T-helper 2 cell treated with Interferon-gamma antibody and Interleukin-4, amounts not matched to agents 5 μg/mL and 100 μg/mL, for 36 hours (primary cell): ENCODE results near the gene IKZF1.
A peak's percentile ranks its signal among the peaks of the same experiment; 100 is the strongest.

ENCODE experiments used
- DNase-seq: peaks from one replicate; pipeline ENCODE4 v3.0.0; 2021; ENCODE audit warnings: low spot score
- H3K27ac Mint-ChIP-seq: one replicate; pipeline ENCODE4 v1.8.0; 2021; ENCODE audit warnings: mild to moderate bottlenecking, mixed read lengths
- H3K27me3 Mint-ChIP-seq: one replicate; pipeline ENCODE4 v1.8.0; 2021; ENCODE audit warnings: low read depth, mixed read lengths
- H3K36me3 Mint-ChIP-seq: one replicate; pipeline ENCODE4 v1.8.0; 2021; ENCODE audit warnings: low read depth, mixed read lengths
- H3K4me1 Mint-ChIP-seq: one replicate; pipeline ENCODE4 v1.8.0; 2021; ENCODE audit warnings: low read depth, mixed read lengths
- H3K4me3 Mint-ChIP-seq: one replicate; pipeline ENCODE4 v1.8.0; 2022; ENCODE audit warnings: mild to moderate bottlenecking, moderate library complexity, mixed read lengths
- H3K9me3 Mint-ChIP-seq: one replicate; pipeline ENCODE4 v1.8.0; 2021; ENCODE audit warnings: mixed read lengths

The IKZF1 gene

GRCh38 chr7:50308532-50309385 is 4.2 kb downstream of the IKZF1 start:
- Mint-ChIP-seq H3K4me1 (peaks cover 27% of the 10 kb centered on the region), H3K36me3 (peaks cover 89% of the 10 kb centered on the region)
- peak; percentile 50 for DNase-seq

GRCh38 chr7:50309721-50310120 is 5.2 kb downstream of the IKZF1 start:
- Mint-ChIP-seq H3K27ac (peak overlapping the region; percentile 97), H3K36me3 (peaks cover 98% of the 10 kb centered on the region), H3K4me1 (peaks cover 35% of the 10 kb centered on the region), H3K4me3 (peak overlapping the region; percentile 99), H3K27me3 (peaks cover 1% of the 10 kb centered on the region), H3K9me3 (no peaks in the 10 kb centered on the region)
- no peak for DNase-seq

More at GRCh38 chr7:50308532-50309385, 4.2 kb downstream of the IKZF1 start:
- Mint-ChIP-seq H3K9me3 (no peaks in the 10 kb centered on the region), H3K27ac (peak overlapping the region; percentile 97), H3K27me3 (peaks cover 1% of the 10 kb centered on the region), H3K4me3 (peak overlapping the region; percentile 99)

GRCh38 chr7:50310361-50310760 is 5.8 kb downstream of the IKZF1 start:
- no peaks in the 10 kb centered on the region for H3K9me3 Mint-ChIP-seq
- H3K4me3 Mint-ChIP-seq, result peak overlapping the region; percentile 99
- H3K4me1 Mint-ChIP-seq, result peaks cover 40% of the 10 kb centered on the region
- no peak for DNase-seq
- peak overlapping the region; percentile 97 for H3K27ac Mint-ChIP-seq
- peaks cover 100% of the 10 kb centered on the region for H3K36me3 Mint-ChIP-seq
- no peaks in the 10 kb centered on the region for H3K27me3 Mint-ChIP-seq

- H3K4me3 Mint-ChIP-seq, result peak overlapping the region; percentile 99
- no peak for DNase-seq
- H3K9me3 Mint-ChIP-seq, result no peaks in the 10 kb centered on the region
- H3K27me3 Mint-ChIP-seq, result no peaks in the 10 kb centered on the region
- H3K36me3 Mint-ChIP-seq, result peaks cover 100% of the 10 kb centered on the region
- H3K27ac Mint-ChIP-seq, result peak overlapping the region; percentile 97
- H3K4me1 Mint-ChIP-seq, result peaks cover 46% of the 10 kb centered on the region
These were observed 6.4 kb downstream of the IKZF1 start for GRCh38 chr7:50310956-50311355.

- Mint-ChIP-seq H3K36me3 (peaks cover 98% of the 10 kb centered on the region), H3K27me3 (no peaks in the 10 kb centered on the region), H3K27ac (peak overlapping the region; percentile 97), H3K4me1 (peaks cover 56% of the 10 kb centered on the region), H3K4me3 (peak overlapping the region; percentile 99), H3K9me3 (no peaks in the 10 kb centered on the region)
- DNase-seq, result no peak
These were observed 8.0 kb downstream of the IKZF1 start for GRCh38 chr7:50312250-50313162.

GRCh38 chr7:50314836-50315592 is 10.5 kb downstream of the IKZF1 start:
- DNase-seq, result no peak
- H3K27ac Mint-ChIP-seq, result peak overlapping the region; percentile 97
- no peaks in the 10 kb centered on the region for H3K9me3 Mint-ChIP-seq
- H3K4me1 Mint-ChIP-seq, result peaks cover 73% of the 10 kb centered on the region
- H3K36me3 Mint-ChIP-seq, result peaks cover 95% of the 10 kb centered on the region
- no peaks in the 10 kb centered on the region for H3K27me3 Mint-ChIP-seq
- H3K4me3 Mint-ChIP-seq, result peak overlapping the region; percentile 99

GRCh38 chr7:50315739-50316671 is 11.5 kb downstream of the IKZF1 start:
- Mint-ChIP-seq H3K36me3 (peaks cover 93% of the 10 kb centered on the region), H3K4me1 (peaks cover 82% of the 10 kb centered on the region), H3K9me3 (no peaks in the 10 kb centered on the region), H3K27ac (peak overlapping the region; percentile 97), H3K4me3 (peak overlapping the region; percentile 99), H3K27me3 (no peaks in the 10 kb centered on the region)
- DNase-seq, result no peak

GRCh38 chr7:50317221-50317678 is 12.7 kb downstream of the IKZF1 start:
- Mint-ChIP-seq H3K36me3 (peaks cover 92% of the 10 kb centered on the region), H3K27me3 (no peaks in the 10 kb centered on the region), H3K9me3 (no peaks in the 10 kb centered on the region), H3K4me3 (peak overlapping the region; percentile 81), H3K4me1 (peaks cover 91% of the 10 kb centered on the region), H3K27ac (peak overlapping the region; percentile 97)
- DNase-seq, result peak; percentile 65

GRCh38 chr7:50317697-50318669 is 13.5 kb downstream of the IKZF1 start:
- Mint-ChIP-seq H3K27me3 (no peaks in the 10 kb centered on the region), H3K27ac (peak overlapping the region; percentile 97), H3K4me3 (peak overlapping the region; percentile 81), H3K4me1 (peaks cover 89% of the 10 kb centered on the region), H3K9me3 (no peaks in the 10 kb centered on the region), H3K36me3 (peaks cover 92% of the 10 kb centered on the region)
- DNase-seq, result no peak

GRCh38 chr7:50321487-50322067 is 17.1 kb downstream of the IKZF1 start:
- Mint-ChIP-seq H3K36me3 (peaks cover 86% of the 10 kb centered on the region), H3K27me3 (no peaks in the 10 kb centered on the region), H3K27ac (peak overlapping the region; percentile 46), H3K4me1 (peaks cover 84% of the 10 kb centered on the region), H3K4me3 (peak overlapping the region; percentile 65), H3K9me3 (no peaks in the 10 kb centered on the region)
- no peak for DNase-seq

- Mint-ChIP-seq H3K27ac (peak overlapping the region; percentile 18), H3K27me3 (no peaks in the 10 kb centered on the region)
These were observed 19.6 kb downstream of the IKZF1 start for GRCh38 chr7:50324113-50324512.

More at GRCh38 chr7:50324113-50324512, 19.6 kb downstream of the IKZF1 start:
- Mint-ChIP-seq H3K4me3 (peak overlapping the region; percentile 14), H3K9me3 (no peaks in the 10 kb centered on the region), H3K4me1 (peaks cover 74% of the 10 kb centered on the region), H3K36me3 (peaks cover 84% of the 10 kb centered on the region)
- no peak for DNase-seq
